Fibroblast of skin of left quadriceps (primary cell): Measurements from ENCODE around the gene BBS12.

Experiments
- DNase-seq, 2 experiments: peaks; one replicate each; pipeline ENCODE4 v3.0.0-alpha.2; 2013; ENCODE audit warnings: low read depth in 2 of 2

BBS12 gene

GRCh38 chr4:122715221-122715620 is 17.3 kb upstream of the BBS12 start:
- DNase-seq, result no peak

DNA sequence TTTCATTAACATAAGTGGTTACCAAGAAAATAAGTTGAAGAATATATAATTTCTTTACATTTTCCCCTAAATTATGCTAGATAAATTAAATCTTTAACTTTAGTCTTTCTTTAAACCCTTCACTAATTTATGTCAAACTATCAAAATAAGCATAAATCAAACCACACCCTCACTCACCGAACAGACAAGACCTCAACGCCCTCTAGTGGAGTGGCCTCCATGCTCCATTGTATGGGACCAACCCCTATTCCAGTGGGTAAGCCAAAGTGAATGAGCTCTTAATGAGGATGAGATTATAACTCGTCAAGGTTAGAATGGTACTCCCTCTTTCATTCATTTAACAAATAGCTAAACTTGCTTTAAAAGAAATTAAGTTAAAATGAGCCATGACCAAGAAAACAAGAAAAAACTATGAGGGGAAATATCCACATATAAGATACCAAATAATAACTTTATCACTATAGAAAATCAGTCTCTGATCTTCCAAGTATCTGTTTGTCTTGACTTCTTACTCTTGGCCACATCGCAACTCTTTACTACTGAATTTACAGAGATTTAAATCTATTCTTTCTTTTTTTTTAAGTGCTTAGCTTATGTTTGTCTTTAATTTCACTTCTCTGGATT is 15.6 kb upstream of the BBS12 start:
- DNase-seq, result peak in 1 of 2 experiments; percentile 37

GRCh38 chr4:122718281-122718680 is 14.2 kb upstream of the BBS12 start:
- DNase-seq, result no peak

DNA sequence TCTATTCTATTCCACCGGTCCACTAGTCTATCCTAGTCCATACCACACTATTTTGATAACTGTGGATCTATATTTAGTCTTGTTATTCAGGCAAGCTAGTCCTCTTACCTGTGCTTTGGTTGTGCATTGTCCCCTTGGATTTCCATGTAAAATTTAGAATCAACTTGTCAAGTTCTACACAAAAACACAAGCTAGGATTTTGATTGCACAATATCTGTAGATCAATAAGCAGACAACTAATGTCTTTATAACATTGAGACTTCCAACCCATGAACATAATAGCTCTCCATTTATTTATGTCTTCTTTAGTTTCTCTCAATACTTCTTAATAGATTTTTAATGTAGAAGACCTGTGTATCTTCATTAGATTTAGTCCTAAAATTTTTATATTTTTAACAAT is 10.2 kb upstream of the BBS12 start:
- no peak for DNase-seq

DNA sequence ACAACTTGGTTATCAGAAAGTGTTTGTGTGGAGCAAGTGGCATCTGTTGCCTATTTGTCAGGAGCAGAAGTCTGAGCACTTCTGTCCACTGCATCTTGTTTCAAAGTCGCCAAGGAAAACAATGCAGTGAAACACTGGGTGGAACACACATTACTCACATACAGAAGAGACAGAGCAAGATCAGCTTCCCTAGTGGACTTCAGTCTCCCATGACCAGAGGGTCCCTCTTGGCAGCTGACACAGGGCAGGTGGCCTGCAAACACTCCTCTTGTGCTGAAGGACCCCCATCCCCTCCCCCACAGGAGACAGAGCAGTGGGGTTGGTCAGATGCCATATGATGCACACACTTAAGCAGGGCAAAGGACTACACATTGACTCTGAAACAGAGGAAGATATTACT is 3.6 kb upstream of the BBS12 start:
- DNase-seq, result no peak

- no peak for DNase-seq
Observed at GRCh38 chr4:122731676-122732075, 828 bp upstream of the BBS12 start.

- DNase-seq, result no peak
Observed at GRCh38 chr4:122733787-122734120, 1.2 kb downstream of the BBS12 start.

DNA sequence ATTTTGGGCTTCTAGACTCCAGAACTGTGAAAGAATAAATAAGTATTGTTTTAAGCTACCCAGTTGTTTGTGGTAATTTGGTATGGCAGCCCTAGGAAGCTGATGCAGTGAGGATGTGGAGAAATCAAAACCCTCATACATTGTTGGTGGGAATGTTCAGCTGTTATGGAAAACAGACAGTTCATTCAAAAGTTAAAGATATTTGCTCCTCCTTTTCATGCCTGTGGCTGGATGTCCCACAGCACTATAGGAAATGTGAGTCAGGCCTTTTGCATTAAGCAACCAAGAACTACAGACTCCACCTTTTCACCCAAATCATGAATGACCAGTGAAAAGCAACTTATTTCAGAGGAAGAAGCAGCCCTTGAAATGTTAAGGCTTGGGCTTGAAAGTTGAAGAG is 6.7 kb downstream of the BBS12 start:
- DNase-seq, result peak; percentile 78

- no peak for DNase-seq
Observed at GRCh38 chr4:122742933-122743829, 10.7 kb downstream of the BBS12 start.

DNA sequence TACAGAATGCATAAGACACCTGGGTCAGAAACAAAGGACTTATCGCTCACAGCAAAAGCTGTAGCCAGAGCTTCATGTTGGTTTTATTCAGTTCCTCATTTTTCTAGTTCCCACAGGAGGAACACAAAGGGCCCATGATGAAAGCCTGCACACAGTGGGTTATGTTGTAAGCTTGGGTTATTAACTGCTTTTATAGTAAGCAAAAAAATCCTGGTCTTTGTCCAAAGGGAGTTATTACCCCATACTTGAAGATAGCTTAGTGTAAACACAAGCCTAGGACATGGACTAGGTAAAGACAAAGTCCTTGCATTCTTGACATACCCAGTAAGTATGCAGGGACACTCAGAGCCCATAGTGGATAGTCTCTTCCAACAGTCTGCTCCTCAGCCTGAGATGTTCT is 11.7 kb downstream of the BBS12 start:
- peak; percentile 60 to 63 for DNase-seq

DNA sequence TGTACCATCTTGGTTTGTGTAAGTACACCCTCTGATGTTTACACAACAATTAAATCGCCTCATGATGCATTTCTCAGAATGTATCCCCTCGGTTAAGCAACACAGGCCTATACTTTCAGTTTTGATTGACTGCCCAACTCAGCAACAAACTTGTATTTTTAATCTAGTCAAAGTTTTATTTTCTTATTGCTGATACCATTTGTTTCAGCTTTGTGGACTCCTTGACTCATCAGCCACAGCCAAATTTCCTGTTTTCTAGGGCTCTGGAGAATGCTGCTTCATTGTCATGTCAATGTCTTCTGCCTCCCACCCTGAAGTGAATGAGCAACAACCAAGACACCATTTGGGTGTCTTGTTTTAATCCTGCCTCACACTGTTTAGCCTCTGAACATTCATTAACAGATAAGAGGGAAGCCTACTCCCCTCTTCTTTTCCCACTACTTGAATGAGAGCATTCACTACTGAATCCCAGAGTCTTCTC is 14.0 kb downstream of the BBS12 start:
- DNase-seq, result no peak

DNA sequence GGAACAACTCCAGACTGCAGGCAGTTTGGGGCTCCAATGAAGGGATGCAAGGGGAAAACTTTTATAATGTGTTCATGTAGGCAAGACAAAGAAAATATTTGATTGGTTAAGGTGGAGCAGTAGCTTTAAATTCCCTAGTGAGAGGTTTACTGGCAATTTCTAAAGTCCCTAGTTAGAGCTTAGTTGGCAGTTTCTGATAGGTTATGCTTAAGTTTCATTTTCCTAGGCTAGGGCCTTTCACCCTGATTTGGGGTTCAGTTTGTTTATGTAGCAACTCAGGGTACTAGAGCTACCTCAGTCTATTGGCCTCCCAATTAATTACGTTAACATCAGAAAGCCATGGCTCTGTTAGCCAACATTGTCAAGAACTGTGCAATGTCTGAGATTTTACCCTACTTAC is 14.6 kb downstream of the BBS12 start:
- no peak for DNase-seq

DNA sequence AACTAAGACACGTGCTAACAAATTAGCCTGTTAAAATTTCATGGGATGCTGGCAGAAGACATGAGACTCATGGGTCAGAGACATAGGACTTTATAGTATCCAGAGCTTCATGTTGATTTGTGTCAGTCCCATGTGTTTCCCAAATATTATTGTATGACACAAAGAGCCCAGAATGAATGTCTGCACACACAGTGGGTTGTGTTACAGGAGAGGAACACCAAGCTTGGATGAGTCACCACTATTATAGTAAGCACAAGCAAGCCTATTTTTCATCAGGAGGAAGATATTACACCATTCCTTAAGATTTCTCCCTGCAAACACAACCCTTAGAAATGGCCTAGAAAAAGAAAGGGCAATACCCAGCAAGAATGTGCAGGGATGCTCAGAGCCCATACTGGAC is 15.4 kb downstream of the BBS12 start:
- DNase-seq, result peak in 1 of 2 experiments; percentile 61

GRCh38 chr4:122749704-122750454 is 17.4 kb downstream of the BBS12 start:
- DNase-seq, result no peak

GRCh38 chr4:122755675-122756074 is 23.2 kb downstream of the BBS12 start:
- DNase-seq, result no peak

GRCh38 chr4:122758033-122758432 is 25.5 kb downstream of the BBS12 start:
- DNase-seq, result no peak

GRCh38 chr4:122759639-122760310 is 27.3 kb downstream of the BBS12 start:
- no peak for DNase-seq

- no peak for DNase-seq
Observed at GRCh38 chr4:122762520-122762919, 30.0 kb downstream of the BBS12 start.

GRCh38 chr4:122762966-122763716 is 30.6 kb downstream of the BBS12 start:
- DNase-seq, result peak in 1 of 2 experiments; percentile 50

DNA sequence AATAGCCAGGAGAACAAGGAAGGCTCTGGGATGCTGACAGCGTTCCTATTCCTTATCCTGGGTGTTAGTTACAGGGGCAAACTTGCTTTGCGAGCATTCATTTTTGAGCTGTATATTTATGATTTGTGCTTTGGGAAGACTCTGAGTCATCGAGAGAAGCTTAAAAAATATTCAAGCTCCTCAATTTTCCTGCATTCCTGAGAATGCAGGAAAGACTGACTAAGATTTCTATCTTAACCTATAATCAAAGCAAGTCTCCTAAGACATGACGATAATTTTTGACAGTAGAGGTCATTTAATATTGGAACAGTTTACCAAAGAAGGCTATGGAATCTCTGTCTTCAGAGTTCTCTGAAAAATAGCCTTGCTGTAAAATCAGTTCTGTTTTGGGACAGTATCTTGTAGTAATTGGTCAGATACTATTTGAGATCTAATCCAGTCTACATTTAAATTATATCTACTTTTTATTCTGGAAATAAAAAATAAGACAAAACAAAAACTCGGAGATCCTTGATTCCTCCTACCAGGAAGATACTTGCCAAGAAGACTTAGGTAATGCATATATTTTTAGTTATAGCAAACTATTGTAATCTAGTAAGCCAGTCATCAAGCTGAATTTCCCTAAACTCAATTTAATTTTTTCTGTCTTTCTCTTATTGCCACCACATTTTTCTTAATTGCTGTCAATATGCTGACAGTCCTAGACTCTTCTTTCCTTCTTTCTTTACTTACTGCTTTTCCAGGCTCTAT is 31.7 kb downstream of the BBS12 start:
- DNase-seq, result peak; percentile 86
